ENCODE results near the gene EMC9. TPM values are rescaled to one million over a fixed set of nuclear protein-coding genes. Genes with fewer than 3 reads are reported as not detected.

The EMC9 gene
- total RNA-seq, 4 donors from 2014 or later: 8.8 to 14.4 (median 12.2) TPM

DNA sequence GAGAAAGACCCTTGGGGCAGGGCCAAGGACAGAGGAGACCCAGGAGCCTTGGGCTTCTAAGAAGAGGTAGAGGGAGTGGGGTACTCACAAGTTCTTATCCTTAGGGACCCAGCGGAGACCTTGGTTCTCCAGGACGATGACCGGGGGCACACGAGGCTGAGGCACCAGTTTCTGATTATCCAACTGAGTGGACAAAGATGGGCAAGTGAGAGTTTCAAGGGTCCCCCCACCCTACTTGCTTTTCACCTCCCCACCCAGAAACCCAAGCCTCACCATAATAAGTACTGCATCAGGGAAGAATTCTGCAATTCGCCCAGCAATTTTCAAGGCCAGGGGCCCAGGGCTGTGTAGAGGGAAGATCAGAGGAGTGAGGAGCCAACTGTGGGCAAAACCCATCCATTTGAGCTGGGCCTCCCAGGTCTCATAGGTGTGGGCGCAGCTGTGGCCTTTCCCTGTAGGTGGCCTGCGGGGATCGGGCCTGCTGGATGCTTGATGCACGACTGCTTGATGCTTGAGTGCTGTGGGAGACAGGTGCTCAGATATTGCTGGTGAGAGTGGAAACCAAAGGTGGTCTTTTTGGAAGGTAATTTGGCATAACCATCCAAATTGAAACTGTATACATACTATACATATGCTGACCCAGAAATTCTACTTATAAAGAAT is 2.0 kb downstream of the EMC9 start:
- TF ChIP-seq POLR2A (IDR thresholded peaks at IDR 0.05; ENCODE audit: low read depth) (no peak), EP300 (IDR thresholded peaks at IDR 0.05) (no peak), POLR2AphosphoS5 (IDR thresholded peaks at IDR 0.05) (no peak)
- TF ChIP-seq, protein P1, sequence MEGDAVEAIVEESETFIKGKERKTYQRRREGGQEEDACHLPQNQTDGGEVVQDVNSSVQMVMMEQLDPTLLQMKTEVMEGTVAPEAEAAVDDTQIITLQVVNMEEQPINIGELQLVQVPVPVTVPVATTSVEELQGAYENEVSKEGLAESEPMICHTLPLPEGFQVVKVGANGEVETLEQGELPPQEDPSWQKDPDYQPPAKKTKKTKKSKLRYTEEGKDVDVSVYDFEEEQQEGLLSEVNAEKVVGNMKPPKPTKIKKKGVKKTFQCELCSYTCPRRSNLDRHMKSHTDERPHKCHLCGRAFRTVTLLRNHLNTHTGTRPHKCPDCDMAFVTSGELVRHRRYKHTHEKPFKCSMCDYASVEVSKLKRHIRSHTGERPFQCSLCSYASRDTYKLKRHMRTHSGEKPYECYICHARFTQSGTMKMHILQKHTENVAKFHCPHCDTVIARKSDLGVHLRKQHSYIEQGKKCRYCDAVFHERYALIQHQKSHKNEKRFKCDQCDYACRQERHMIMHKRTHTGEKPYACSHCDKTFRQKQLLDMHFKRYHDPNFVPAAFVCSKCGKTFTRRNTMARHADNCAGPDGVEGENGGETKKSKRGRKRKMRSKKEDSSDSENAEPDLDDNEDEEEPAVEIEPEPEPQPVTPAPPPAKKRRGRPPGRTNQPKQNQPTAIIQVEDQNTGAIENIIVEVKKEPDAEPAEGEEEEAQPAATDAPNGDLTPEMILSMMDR (IDR thresholded peaks at IDR 0.05): no peak
- H3K36me3 ChIP-seq: peaks cover 10 to 35% (median 28%) of the 10 kb centered on the region in 4 donors
- WGBS: 84% methylated on average over 9 of the region's 9 CpGs
- intact Hi-C loops (cut with DNase I): no loop called here
- no peaks in the 10 kb centered on the region for H3K9me3 ChIP-seq
- H3K4me1 ChIP-seq: peaks cover 45 to 64% (median 58%) of the 10 kb centered on the region in 4 donors
- H3K4me3 ChIP-seq: peak overlapping the region in 3 of 4 donors; percentile 70 to 81 (median 70)
- H3K27ac ChIP-seq (replicated peaks in 1 of 4): peak overlapping the region; percentile 90 to 94 (median 92)
- DNase-seq (ENCODE audit: extremely low spot score): no peak
- no peaks in the 10 kb centered on the region for H3K27me3 ChIP-seq

DNA sequence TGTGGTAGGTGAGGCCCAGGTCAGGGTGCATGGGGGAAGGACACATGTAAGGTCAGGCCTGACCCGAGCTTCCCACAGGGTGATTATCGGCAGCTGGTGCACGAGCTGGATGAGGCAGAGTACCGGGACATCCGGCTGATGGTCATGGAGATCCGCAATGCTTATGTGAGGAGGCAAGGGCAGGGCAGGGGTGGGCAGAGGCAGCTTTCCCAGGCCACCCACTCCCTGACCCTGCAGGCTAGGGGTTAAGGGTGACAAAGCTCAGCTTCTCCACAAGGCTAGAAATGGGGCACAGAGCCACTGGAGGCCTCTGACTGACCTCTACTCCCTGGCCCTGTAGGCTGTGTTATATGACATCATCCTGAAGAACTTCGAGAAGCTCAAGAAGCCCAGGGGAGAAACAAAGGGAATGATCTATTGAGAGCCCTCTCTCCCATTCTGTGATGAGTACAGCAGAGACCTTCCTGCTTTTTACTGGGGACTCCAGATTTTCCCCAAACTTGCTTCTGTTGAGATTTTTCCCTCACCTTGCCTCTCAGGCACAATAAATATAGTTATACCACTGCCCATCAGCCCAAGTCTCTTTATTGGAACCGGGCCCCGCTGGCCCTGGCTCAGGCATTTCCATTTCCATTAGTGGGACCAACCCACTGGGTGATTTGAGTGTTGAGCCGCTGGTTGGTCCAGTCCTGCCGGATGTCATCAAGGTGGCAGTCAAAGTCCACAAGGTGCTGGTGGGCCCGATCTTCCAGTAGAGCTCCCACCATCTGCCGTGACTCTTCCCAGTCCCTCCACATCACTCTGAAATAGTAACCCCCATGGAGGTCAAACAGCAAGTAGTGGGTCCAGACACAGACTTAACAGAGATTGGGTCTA is 2.8 kb downstream of the EMC9 start:
- Histone ChIP-seq H3K4me3 (no peak overlapping the region), H3K36me3 (peaks cover 10 to 29% (median 24%) of the 10 kb centered on the region in 4 donors), H3K9me3 (no peaks in the 10 kb centered on the region), H3K4me1 (peaks cover 45 to 64% (median 58%) of the 10 kb centered on the region in 4 donors), H3K27ac (replicated peaks in 1 of 4) (peak overlapping the region in 3 of 4 donors; percentile 91 to 94 (median 92)), H3K27me3 (no peaks in the 10 kb centered on the region)
- WGBS: 79% methylated on average over 13 of the region's 13 CpGs
- intact Hi-C loops (cut with DNase I): no loop called here
- TF ChIP-seq, protein P1 (IDR thresholded peaks at IDR 0.05): no peak
- TF ChIP-seq POLR2A (IDR thresholded peaks at IDR 0.05; ENCODE audit: low read depth) (no peak), EP300 (IDR thresholded peaks at IDR 0.05) (no peak), POLR2AphosphoS5 (IDR thresholded peaks at IDR 0.05) (no peak)
- no peak for DNase-seq (ENCODE audit: extremely low spot score)

DNA sequence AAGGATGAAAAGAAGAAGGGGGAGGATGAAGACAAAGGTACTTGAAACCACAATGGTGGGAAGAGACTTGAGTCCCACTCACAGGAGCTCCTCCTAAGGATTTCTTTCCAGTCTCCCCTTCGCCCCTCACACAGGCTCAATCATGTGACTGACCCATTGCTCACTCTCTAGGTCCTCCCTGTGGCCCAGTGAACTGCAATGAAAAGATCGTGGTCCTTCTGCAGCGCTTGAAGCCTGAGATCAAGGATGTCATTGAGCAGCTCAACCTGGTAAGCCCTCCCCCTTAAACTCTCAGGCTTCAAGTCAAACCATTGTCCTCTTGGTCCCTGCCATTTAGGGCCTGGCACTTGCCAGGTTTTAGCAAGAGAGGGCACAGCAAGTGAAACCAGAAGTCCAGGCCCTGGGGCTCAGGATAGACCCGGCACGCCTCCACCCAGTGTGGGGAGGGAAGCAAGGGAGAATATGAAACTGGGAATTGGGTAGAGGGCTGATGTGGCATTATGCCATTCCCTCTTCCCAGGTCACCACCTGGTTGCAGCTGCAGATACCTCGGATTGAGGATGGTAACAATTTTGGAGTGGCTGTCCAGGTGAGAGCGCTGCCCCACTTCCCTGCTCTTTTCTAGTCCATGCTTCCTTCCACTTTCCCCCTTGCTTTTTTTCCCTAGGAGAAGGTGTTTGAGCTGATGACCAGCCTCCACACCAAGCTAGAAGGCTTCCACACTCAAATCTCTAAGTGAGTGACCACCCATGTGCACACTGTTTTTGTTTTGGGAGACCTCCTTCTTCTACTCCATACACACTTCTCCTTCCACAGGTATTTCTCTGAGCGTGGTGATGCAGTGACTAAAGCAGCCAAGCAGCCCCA is 3.6 kb downstream of the EMC9 start:
- peaks cover 45 to 64% (median 58%) of the 10 kb centered on the region in 4 donors for H3K4me1 ChIP-seq
- peaks cover 10 to 25% (median 24%) of the 10 kb centered on the region in 4 donors for H3K36me3 ChIP-seq
- no peaks in the 10 kb centered on the region for H3K9me3 ChIP-seq
- H3K4me3 ChIP-seq: no peak overlapping the region
- peak overlapping the region; percentile 89 to 96 (median 92) for H3K27ac ChIP-seq (replicated peaks in 1 of 4)
- TF ChIP-seq EP300 (IDR thresholded peaks at IDR 0.05): no peak
- no peak for TF ChIP-seq POLR2AphosphoS5 (IDR thresholded peaks at IDR 0.05)
- no peak for TF ChIP-seq POLR2A (IDR thresholded peaks at IDR 0.05; ENCODE audit: low read depth)
- TF ChIP-seq, protein P1 (IDR thresholded peaks at IDR 0.05): no peak
- intact Hi-C loops (cut with DNase I): no loop called here
- H3K27me3 ChIP-seq: no peaks in the 10 kb centered on the region
- no peak for DNase-seq (ENCODE audit: extremely low spot score)
- WGBS: 86% methylated on average over 8 of the region's 8 CpGs

DNA sequence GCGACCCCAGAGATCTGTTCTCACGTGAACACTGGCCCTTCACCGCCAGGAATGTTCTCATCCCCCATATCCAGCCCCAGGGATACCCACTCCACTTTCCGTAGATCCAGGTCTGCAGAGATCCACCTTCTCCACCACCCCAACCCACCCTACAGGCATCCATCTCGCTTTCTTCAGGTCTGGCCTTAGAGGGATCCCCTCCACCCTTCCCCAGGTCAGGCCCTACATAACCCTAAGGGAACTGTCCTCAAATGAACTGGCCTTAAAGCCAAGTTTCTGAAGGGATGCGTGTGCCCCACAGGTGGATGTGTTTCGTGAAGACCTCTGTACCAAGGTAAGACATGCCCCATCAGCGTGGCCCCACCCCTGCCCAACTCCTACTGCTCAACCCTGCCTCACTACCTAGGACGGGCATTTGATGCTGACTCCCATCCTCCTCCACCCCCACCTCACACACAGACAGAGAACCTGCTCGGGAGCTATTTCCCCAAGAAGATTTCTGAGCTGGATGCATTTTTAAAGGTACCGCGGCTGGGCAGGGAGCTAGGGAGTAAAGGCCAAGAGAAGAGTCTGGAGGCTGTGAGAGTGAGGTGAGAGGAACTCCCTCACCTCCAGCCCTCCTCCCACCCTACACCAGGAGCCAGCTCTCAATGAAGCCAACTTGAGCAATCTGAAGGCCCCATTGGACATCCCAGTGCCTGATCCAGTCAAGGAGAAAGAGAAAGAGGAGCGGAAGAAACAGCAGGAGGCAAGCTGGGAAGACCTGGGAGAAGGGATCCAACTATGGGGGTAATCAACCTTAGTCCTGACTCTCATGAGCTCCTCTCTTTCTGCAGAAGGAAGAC is 4.5 kb downstream of the EMC9 start:
- peaks cover 10 to 25% (median 24%) of the 10 kb centered on the region in 4 donors for H3K36me3 ChIP-seq
- intact Hi-C loops (cut with DNase I): loop anchor here (1.0 kb wide), 1 partner anchor 23 kb away; the partner anchor contains the start of genes DCAF11 and NRL
- peak overlapping the region; percentile 89 to 96 (median 92) for H3K27ac ChIP-seq (replicated peaks in 1 of 4)
- H3K27me3 ChIP-seq: no peaks in the 10 kb centered on the region
- H3K9me3 ChIP-seq: no peaks in the 10 kb centered on the region
- DNase-seq (ENCODE audit: extremely low spot score): no peak
- H3K4me3 ChIP-seq: peak overlapping the region; percentile 75 to 99 (median 94)
- WGBS: 50% methylated on average over 13 of the region's 13 CpGs
- no peak for TF ChIP-seq POLR2A (IDR thresholded peaks at IDR 0.05; ENCODE audit: low read depth)
- no peak for TF ChIP-seq EP300 (IDR thresholded peaks at IDR 0.05)
- TF ChIP-seq POLR2AphosphoS5 (IDR thresholded peaks at IDR 0.05): no peak
- TF ChIP-seq, protein P1 (IDR thresholded peaks at IDR 0.05): no peak
- H3K4me1 ChIP-seq: peaks cover 46 to 56% (median 55%) of the 10 kb centered on the region in 4 donors
